ENCODE results near the gene NCF2.

NCF2 gene

DNA sequence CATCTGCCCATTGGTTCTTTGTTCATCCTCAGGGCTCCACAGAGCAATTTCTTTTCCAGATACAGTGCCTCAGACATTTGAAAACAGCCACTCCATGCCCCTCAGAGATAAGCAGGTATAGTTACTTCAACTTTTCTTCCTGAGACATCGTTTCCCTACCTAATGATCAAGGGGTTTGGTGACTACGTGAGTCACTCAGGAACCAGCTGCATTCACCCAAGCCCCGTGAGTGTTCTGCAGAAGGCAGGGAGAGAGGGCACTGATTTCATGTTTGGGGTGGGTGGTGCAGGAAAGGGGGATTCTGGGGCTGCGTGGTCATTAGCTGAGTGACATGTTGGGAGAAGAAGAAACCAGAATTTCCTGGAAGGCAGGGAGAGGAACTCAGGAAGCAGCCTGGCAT lies 25.0 kb downstream of the NCF2 start:
- Histone ChIP-seq H3K4me1 (ENCODE audit: control insufficient read depth in 1 of 2, insufficient read depth in 1 of 2, low read depth in 1 of 2, low read length in 1 of 2) (peaks cover 54 to 55% of the 10 kb centered on the region in 2 experiments), H3K9me3 (peaks cover 8% of the 10 kb centered on the region), H3K36me3 (peaks cover 100% of the 10 kb centered on the region), H3K27me3 (no peaks in the 10 kb centered on the region), H3K27ac (peak overlapping the region; percentile 100), H3K4me3 (ENCODE audit: low read depth in 1 of 2, low read length in 1 of 2) (no peak overlapping the region)
- TF ChIP-seq, protein P1, sequence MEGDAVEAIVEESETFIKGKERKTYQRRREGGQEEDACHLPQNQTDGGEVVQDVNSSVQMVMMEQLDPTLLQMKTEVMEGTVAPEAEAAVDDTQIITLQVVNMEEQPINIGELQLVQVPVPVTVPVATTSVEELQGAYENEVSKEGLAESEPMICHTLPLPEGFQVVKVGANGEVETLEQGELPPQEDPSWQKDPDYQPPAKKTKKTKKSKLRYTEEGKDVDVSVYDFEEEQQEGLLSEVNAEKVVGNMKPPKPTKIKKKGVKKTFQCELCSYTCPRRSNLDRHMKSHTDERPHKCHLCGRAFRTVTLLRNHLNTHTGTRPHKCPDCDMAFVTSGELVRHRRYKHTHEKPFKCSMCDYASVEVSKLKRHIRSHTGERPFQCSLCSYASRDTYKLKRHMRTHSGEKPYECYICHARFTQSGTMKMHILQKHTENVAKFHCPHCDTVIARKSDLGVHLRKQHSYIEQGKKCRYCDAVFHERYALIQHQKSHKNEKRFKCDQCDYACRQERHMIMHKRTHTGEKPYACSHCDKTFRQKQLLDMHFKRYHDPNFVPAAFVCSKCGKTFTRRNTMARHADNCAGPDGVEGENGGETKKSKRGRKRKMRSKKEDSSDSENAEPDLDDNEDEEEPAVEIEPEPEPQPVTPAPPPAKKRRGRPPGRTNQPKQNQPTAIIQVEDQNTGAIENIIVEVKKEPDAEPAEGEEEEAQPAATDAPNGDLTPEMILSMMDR (IDR thresholded peaks at IDR 0.05) = no peak

DNA sequence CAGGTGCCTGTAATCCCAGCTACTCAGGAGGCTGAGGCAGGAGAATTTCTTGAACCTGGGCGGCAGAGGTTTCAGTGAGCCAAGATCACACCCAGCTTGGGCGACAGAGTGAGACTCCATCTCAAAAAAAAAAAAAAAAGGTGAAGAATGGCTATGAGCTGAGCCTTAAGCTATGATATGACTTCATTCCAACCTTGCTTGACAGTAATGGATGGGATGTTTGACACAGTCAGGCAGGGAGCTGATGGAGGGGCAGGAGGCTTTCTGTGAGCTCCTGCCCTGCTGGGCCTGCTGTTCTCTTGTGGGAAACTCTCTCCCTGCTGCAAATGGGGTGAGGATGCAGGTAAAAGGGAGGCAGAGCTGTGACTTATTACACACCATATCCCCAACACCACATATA lies 27.6 kb downstream of the NCF2 start:
- Histone ChIP-seq H3K4me3 (ENCODE audit: low read depth in 1 of 2, low read length in 1 of 2) (no peak overlapping the region), H3K36me3 (peaks cover 100% of the 10 kb centered on the region), H3K4me1 (ENCODE audit: control insufficient read depth in 1 of 2, insufficient read depth in 1 of 2, low read depth in 1 of 2, low read length in 1 of 2) (peaks cover 29 to 30% of the 10 kb centered on the region in 2 experiments), H3K9me3 (peaks cover 17% of the 10 kb centered on the region), H3K27ac (peak overlapping the region; percentile 100), H3K27me3 (no peaks in the 10 kb centered on the region)
- TF ChIP-seq, protein P1 (IDR thresholded peaks at IDR 0.05) = no peak

DNA sequence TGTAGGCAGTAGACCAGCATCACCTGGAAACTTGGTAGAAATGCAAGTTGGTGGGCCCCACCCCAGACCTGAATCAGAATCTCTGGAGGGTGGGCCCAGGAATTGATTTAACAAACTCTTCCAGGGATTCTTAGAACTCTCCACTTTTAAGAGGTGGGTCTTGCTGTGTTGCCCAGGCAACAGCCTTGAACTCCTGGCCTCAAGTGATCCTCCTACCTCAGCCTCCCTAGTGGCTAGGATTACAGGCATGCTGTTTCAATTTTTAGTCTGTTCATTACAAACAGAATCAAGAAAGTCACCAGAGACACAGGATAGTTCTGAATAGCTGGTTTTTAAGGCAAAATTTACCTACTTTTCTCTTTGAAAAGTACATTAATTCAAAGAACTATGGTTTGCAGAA lies 31.2 kb downstream of the NCF2 start:
- H3K4me3 ChIP-seq (ENCODE audit: low read depth in 1 of 2, low read length in 1 of 2) = no peak overlapping the region
- no peaks in the 10 kb centered on the region for H3K27me3 ChIP-seq
- H3K9me3 ChIP-seq = peaks cover 21% of the 10 kb centered on the region
- peaks cover 0 to 9% of the 10 kb centered on the region in 2 experiments for H3K4me1 ChIP-seq (ENCODE audit: control insufficient read depth in 1 of 2, insufficient read depth in 1 of 2, low read depth in 1 of 2, low read length in 1 of 2)
- peaks cover 100% of the 10 kb centered on the region for H3K36me3 ChIP-seq
- TF ChIP-seq, protein P1 (IDR thresholded peaks at IDR 0.05) = no peak
- peak overlapping the region; percentile 100 for H3K27ac ChIP-seq

DNA sequence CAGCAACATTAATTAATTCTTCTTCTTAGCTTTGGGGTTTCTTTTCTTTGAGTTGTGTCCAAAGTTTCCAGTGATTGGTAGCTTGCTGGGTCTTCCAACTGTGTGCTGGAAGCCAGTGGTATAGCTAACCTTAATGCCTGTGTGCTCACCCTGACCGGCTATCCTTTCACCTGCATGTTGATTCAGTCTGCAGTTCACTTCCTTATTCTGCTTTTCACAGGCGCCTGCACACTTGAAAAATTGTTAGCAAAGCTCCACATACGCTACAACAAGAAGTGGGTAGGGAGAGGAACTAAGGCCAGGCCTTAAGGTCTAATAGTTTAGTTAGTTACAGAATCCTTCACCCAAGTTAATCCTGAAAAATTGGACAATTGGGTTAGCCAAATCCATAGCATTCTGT lies 35.7 kb downstream of the NCF2 start:
- Histone ChIP-seq H3K27ac (peak overlapping the region; percentile 100), H3K36me3 (peaks cover 99% of the 10 kb centered on the region)

DNA sequence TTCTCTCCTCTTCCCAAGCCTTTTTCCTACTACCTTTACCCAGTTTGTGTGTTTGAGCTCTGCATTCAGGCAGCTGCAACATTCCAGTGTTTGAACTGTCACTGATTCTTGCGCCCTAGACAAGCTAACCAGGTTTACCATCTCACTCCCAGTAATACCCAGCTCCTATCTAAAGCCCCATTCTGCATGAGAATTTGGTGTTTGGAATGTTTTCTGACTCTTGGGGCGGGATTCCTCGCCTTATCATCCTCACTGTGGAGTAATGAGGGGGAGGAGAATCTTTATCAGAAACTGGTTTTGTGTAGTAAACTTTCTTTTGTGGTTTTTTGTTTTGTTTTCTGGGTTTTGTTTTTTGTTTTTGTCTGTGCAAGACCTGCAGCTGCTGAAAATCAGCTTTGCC lies 36.5 kb downstream of the NCF2 start:
- TF ChIP-seq, protein P1 (IDR thresholded peaks at IDR 0.05) = no peak
- H3K9me3 ChIP-seq = peaks cover 7% of the 10 kb centered on the region
- no peak overlapping the region for H3K4me3 ChIP-seq (ENCODE audit: low read depth in 1 of 2, low read length in 1 of 2)
- peaks cover 99% of the 10 kb centered on the region for H3K36me3 ChIP-seq
- H3K4me1 ChIP-seq (ENCODE audit: control insufficient read depth in 1 of 2, insufficient read depth in 1 of 2, low read depth in 1 of 2, low read length in 1 of 2) = peaks cover 7 to 19% of the 10 kb centered on the region in 2 experiments
- no peaks in the 10 kb centered on the region for H3K27me3 ChIP-seq
- peak overlapping the region; percentile 100 for H3K27ac ChIP-seq

More for the DNA sequence above, 35.7 kb downstream of the NCF2 start:
- Histone ChIP-seq H3K27me3 (no peaks in the 10 kb centered on the region), H3K4me3 (ENCODE audit: low read depth in 1 of 2, low read length in 1 of 2) (no peak overlapping the region), H3K9me3 (peaks cover 15% of the 10 kb centered on the region), H3K4me1 (ENCODE audit: control insufficient read depth in 1 of 2, insufficient read depth in 1 of 2, low read depth in 1 of 2, low read length in 1 of 2) (peaks cover 5 to 17% of the 10 kb centered on the region in 2 experiments)
- TF ChIP-seq, protein P1 (IDR thresholded peaks at IDR 0.05) = no peak

DNA sequence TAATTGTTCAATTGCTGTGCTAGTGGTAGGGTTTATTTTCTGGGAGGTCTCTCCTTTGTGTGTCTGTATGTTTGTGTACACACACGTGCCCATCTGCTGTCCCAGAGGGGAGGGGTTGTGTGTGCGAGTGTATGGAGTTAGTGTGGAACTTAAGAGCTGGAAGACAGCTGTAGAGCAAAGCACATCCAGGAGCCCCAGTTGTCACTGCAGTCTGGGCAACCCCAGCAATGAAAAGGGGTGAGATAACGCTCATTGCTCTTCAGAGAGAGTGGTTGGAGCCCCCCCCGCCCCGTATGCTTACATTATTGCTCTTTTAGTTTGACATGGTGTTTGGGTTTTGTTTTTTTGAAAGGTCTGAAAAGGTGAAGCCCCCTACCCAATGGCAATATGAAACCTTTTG lies 36.9 kb downstream of the NCF2 start:
- Histone ChIP-seq H3K27ac (peak overlapping the region; percentile 100), H3K9me3 (peaks cover 7% of the 10 kb centered on the region), H3K27me3 (no peaks in the 10 kb centered on the region), H3K4me3 (ENCODE audit: low read depth in 1 of 2, low read length in 1 of 2) (no peak overlapping the region), H3K4me1 (ENCODE audit: control insufficient read depth in 1 of 2, insufficient read depth in 1 of 2, low read depth in 1 of 2, low read length in 1 of 2) (peaks cover 7 to 19% of the 10 kb centered on the region in 2 experiments), H3K36me3 (peaks cover 98% of the 10 kb centered on the region)
- TF ChIP-seq, protein P1 (IDR thresholded peaks at IDR 0.05) = no peak
